OCI-LY1 (cell line): ENCODE measurements around the gene ADGRB2.

Source experiments
- H2AFZ ChIP-seq: fragments of 200-600 bp; sonication (generic), shearing (Covaris generic); 2 replicates; pipeline ENCODE4 v1.6.0; 2014; ENCODE audit warnings: antibody characterized with exemption, mild to moderate bottlenecking, low read length
- H3F3A ChIP-seq: fragments of 200-600 bp; sonication (generic), shearing (Covaris generic); 2 replicates; pipeline ENCODE4 v1.6.0; 2014; ENCODE audit warnings: mild to moderate bottlenecking, antibody characterized with exemption, low read length, moderate library complexity; ENCODE audit not compliant: insufficient read depth
- H3K27ac ChIP-seq: fragments of 200-600 bp; sonication (generic); 2 replicates; pipeline ENCODE4 v1.5.1; 2014; ENCODE audit warnings: low read length, mixed run types, mild to moderate bottlenecking, low read depth; ENCODE audit not compliant: poor library complexity, severe bottlenecking
- H3K27me3 ChIP-seq: fragments of 200-600 bp; sonication (generic); 2 replicates; pipeline ENCODE4 v1.6.0; 2014; ENCODE audit warnings: antibody characterized with exemption, mild to moderate bottlenecking, low read length, moderate library complexity; ENCODE audit not compliant: insufficient read depth
- H3K36me3 ChIP-seq: fragments of 200-600 bp; sonication (generic); 2 replicates; pipeline ENCODE4 v1.6.1; 2014; ENCODE audit warnings: mild to moderate bottlenecking, antibody characterized with exemption, low read length, moderate library complexity, mixed read lengths; ENCODE audit not compliant: insufficient read depth
- H3K4me1 ChIP-seq: fragments of 200-600 bp; sonication (generic); 2 replicates; pipeline ENCODE4 v1.5.1; 2014; ENCODE audit warnings: mild to moderate bottlenecking, low read length, moderate library complexity; ENCODE audit not compliant: insufficient read depth, severe bottlenecking
- H3K4me2 ChIP-seq: fragments of 200-600 bp; sonication (generic), shearing (Covaris generic); 2 replicates; pipeline ENCODE4 v1.6.1; 2014; ENCODE audit warnings: low read length
- H3K4me3 ChIP-seq: fragments of 200-600 bp; sonication (generic); 2 replicates; pipeline ENCODE4 v1.5.1; 2014; ENCODE audit warnings: low read length, low read depth, mild to moderate bottlenecking, mixed read lengths; ENCODE audit not compliant: poor library complexity, severe bottlenecking
- H3K79me2 ChIP-seq: fragments of 200-600 bp; shearing (Covaris generic); 2 replicates; pipeline ENCODE4 v1.6.1; 2016; ENCODE audit warnings: mixed run types, low read length, mixed read lengths; ENCODE audit not compliant: insufficient read depth
- H3K9ac ChIP-seq: fragments of 200-600 bp; sonication (generic), shearing (Covaris generic); 2 replicates; pipeline ENCODE4 v1.6.1; 2014; ENCODE audit warnings: mild to moderate bottlenecking, low read length, mixed read lengths
- H3K9me2 ChIP-seq: fragments of 200-600 bp; sonication (generic), shearing (Covaris generic); 2 replicates; pipeline ENCODE4 v1.6.1; 2014; ENCODE audit warnings: low read depth, mild to moderate bottlenecking, low read length, mixed read lengths
- H3K9me3 ChIP-seq: fragments of 200-600 bp; shearing (Covaris generic); 2 replicates; pipeline ENCODE4 v1.6.1; 2014; ENCODE audit warnings: low read length, mixed read lengths
- H4K20me1 ChIP-seq: fragments of 200-600 bp; sonication (generic), shearing (Covaris generic); 2 replicates; pipeline ENCODE4 v1.6.0; 2016; ENCODE audit warnings: mild to moderate bottlenecking, low read length; ENCODE audit not compliant: insufficient read depth
- CTCF ChIP-seq: fragments of 200-600 bp; sonication (generic), shearing (Covaris generic); IDR thresholded peaks from 2 replicates; pipeline ENCODE4 v1.5.1; 2017; ENCODE audit warnings: mild to moderate bottlenecking, antibody characterized with exemption, low read length, moderate library complexity, mixed read lengths
- EZH2 ChIP-seq: fragments of 200-600 bp; sonication (generic), shearing (Covaris generic); IDR thresholded peaks from 2 replicates; pipeline ENCODE4 v1.8.0; 2017; ENCODE audit warnings: borderline replicate concordance, mixed run types, mild to moderate bottlenecking, antibody characterized with exemption, low read length, moderate library complexity, mixed read lengths

ADGRB2 gene

GRCh38 chr1:31796707-31797106 is 32.6 kb upstream of the ADGRB2 start:
- H3K27ac ChIP-seq, result no peak overlapping the region
- H3K9ac ChIP-seq, result no peak overlapping the region
- no peaks in the 10 kb centered on the region for H3K79me2 ChIP-seq
- H3K36me3 ChIP-seq, result no peaks in the 10 kb centered on the region
- no peaks in the 10 kb centered on the region for H4K20me1 ChIP-seq
- H3K4me2 ChIP-seq, result no peak overlapping the region
- no peaks in the 10 kb centered on the region for H3K9me3 ChIP-seq
- 0 out of 2 replicates have a peak, but pooled peaks cover 10% of the 10 kb centered on the region for H3K27me3 ChIP-seq
- H3K4me1 ChIP-seq, result no peaks in the 10 kb centered on the region
- H3K4me3 ChIP-seq, result no peak overlapping the region
- TF ChIP-seq EZH2 (no peak), CTCF (no peak)
- no peak overlapping the region for H2AFZ ChIP-seq
- H3K9me2 ChIP-seq, result no peaks in the 10 kb centered on the region
- H3F3A ChIP-seq, result no peaks in the 10 kb centered on the region

GRCh38 chr1:31795801-31796621 is 31.9 kb upstream of the ADGRB2 start:
- H3K9me2 ChIP-seq, result no peaks in the 10 kb centered on the region
- no peak overlapping the region for H3K9ac ChIP-seq
- no peaks in the 10 kb centered on the region for H3K9me3 ChIP-seq
- no peak overlapping the region for H3K27ac ChIP-seq
- no peak overlapping the region for H3K4me2 ChIP-seq
- no peaks in the 10 kb centered on the region for H4K20me1 ChIP-seq
- no peaks in the 10 kb centered on the region for H3K79me2 ChIP-seq
- H3F3A ChIP-seq, result no peaks in the 10 kb centered on the region
- TF ChIP-seq EZH2 (no peak), CTCF (no peak)
- H3K4me3 ChIP-seq, result no peak overlapping the region
- no peaks in the 10 kb centered on the region for H3K4me1 ChIP-seq
- H2AFZ ChIP-seq, result no peak overlapping the region
- 0 out of 2 replicates have a peak, but pooled peaks cover 10% of the 10 kb centered on the region for H3K27me3 ChIP-seq
- no peaks in the 10 kb centered on the region for H3K36me3 ChIP-seq

GRCh38 chr1:31795096-31795675 is 31.0 kb upstream of the ADGRB2 start:
- Histone ChIP-seq H3F3A (no peaks in the 10 kb centered on the region), H4K20me1 (no peaks in the 10 kb centered on the region), H3K9me2 (no peaks in the 10 kb centered on the region), H3K4me3 (no peak overlapping the region), H2AFZ (no peak overlapping the region), H3K4me2 (no peak overlapping the region), H3K9me3 (no peaks in the 10 kb centered on the region), H3K27me3 (0 out of 2 replicates have a peak, but pooled peaks cover 10% of the 10 kb centered on the region), H3K36me3 (no peaks in the 10 kb centered on the region), H3K9ac (no peak overlapping the region), H3K4me1 (no peaks in the 10 kb centered on the region), H3K79me2 (no peaks in the 10 kb centered on the region), H3K27ac (no peak overlapping the region)
- TF ChIP-seq EZH2 (no peak), CTCF (no peak)
